ENCODE measurements around the gene PYCR2.
"Not testable (repeated sequence)": the region's sequence is repeated elsewhere in the genome, so short reads cannot be mapped to it uniquely, and the experiment has no call there.

GRCh38 chr1:225970592-225971157 lies 46.6 kb upstream of the PYCR2 start:
- TF ChIP-seq, protein P1, sequence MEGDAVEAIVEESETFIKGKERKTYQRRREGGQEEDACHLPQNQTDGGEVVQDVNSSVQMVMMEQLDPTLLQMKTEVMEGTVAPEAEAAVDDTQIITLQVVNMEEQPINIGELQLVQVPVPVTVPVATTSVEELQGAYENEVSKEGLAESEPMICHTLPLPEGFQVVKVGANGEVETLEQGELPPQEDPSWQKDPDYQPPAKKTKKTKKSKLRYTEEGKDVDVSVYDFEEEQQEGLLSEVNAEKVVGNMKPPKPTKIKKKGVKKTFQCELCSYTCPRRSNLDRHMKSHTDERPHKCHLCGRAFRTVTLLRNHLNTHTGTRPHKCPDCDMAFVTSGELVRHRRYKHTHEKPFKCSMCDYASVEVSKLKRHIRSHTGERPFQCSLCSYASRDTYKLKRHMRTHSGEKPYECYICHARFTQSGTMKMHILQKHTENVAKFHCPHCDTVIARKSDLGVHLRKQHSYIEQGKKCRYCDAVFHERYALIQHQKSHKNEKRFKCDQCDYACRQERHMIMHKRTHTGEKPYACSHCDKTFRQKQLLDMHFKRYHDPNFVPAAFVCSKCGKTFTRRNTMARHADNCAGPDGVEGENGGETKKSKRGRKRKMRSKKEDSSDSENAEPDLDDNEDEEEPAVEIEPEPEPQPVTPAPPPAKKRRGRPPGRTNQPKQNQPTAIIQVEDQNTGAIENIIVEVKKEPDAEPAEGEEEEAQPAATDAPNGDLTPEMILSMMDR (IDR thresholded peaks at IDR 0.05; ENCODE audit: insufficient read depth, low read length) = not testable (repeated sequence)
- not testable (repeated sequence) for TF ChIP-seq POLR2AphosphoS5 (IDR thresholded peaks at IDR 0.05; ENCODE audit: low read depth); SPI1 (IDR thresholded peaks at IDR 0.05; ENCODE audit: borderline replicate concordance, low read depth); REST (IDR thresholded peaks at IDR 0.05; ENCODE audit: insufficient replicate concordance, low read depth); GABPA (IDR thresholded peaks at IDR 0.05; ENCODE audit: low read depth)
